NT2/D1 (cell line): ENCODE measurements around the gene DEF6.

Source experiments
- YY1 ChIP-seq: IDR thresholded peaks from 2 replicates; pipeline ENCODE4 v1.6.1; 2011; ENCODE audit not compliant: insufficient read length, insufficient read depth
- ZNF274 ChIP-seq: IDR thresholded peaks from 2 replicates; pipeline ENCODE4 v1.6.1; 2011; ENCODE audit warnings: mild to moderate bottlenecking, low read depth, low read length

DNA sequence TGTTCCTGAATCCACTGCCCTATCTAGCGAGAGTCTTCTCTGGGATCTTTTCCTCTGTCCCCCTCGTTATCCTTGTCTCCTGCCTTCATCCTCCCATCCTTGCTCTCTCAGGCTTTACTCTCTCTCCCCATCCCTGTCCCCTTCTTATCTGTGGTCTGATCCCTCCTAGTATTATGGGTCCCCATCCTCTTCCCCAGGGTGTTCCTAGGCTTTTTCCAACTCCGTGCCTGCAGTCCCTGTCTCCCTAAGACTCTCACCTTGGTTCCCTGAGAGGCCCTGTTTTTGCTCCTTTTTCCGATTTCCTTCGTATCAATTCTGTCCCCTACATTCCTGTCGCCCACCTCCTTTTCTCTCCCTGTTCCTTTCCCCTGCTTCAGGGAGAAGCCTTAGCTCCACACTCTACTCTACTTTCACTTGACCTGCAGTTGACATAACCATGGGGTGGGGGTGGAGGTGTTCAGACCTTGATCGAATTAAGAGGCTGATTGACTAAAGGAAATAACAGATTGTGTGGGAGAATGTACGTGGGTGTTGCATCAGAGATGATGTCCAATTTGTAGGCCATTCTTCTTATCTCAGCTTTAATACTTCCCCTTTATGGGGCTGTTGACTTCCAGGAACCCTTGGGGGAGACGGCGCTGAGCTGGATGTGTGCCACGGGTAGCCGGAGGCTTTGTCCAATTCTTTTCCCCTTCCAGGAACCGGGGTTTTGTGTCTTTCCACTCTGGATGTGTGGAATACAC lies 45.6 kb downstream of the DEF6 start:
- no peak for TF ChIP-seq YY1
- no peak for TF ChIP-seq ZNF274
